ENCODE data around the gene NHSL1. TPM values are rescaled to one million over a fixed set of nuclear protein-coding genes. Genes with fewer than 3 reads are reported as not detected.

NHSL1 gene
- total RNA-seq, 2 donors from 2014 or later = 2.1 to 10.7 TPM

DNA sequence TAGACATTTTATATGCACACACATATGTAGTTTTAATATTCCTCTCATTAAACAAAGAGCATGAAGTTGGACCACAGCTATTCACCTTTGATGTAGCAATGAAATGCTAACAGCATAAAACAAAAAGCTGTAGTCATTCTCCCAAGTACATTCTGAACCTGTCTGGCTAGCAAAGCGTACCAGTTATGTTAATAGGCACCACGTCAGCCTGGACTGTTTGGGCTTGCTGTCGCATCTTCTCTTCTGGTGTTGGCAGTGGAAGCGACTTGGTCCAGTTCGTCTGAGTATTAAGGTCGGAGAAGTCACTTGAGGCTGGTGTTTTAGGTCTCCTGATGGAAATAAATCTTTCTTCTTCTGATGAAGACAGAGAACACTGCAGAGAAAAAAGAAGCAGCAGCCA is 52.5 kb downstream of the NHSL1 start:
- no peaks in the 10 kb centered on the region for H3K4me1 ChIP-seq (replicated peaks)
- H3K4me3 ChIP-seq = no peak overlapping the region
- no peaks in the 10 kb centered on the region for H3K9me3 ChIP-seq
- WGBS = 28% methylated on average over 6 of the region's 6 CpGs
- intact Hi-C loops (cut with DNase I) = no loop called here
- TF ChIP-seq POLR2AphosphoS5 (IDR thresholded peaks at IDR 0.05) (peak; percentile 74), POLR2A (IDR thresholded peaks at IDR 0.05) (no peak)
- DNase-seq (ENCODE audit: low spot score) = peak; percentile 57
- no peaks in the 10 kb centered on the region for H3K27me3 ChIP-seq (replicated peaks; ENCODE audit: insufficient read depth)
- H3K27ac ChIP-seq = no peak overlapping the region
- H3K36me3 ChIP-seq = no peaks in the 10 kb centered on the region

DNA sequence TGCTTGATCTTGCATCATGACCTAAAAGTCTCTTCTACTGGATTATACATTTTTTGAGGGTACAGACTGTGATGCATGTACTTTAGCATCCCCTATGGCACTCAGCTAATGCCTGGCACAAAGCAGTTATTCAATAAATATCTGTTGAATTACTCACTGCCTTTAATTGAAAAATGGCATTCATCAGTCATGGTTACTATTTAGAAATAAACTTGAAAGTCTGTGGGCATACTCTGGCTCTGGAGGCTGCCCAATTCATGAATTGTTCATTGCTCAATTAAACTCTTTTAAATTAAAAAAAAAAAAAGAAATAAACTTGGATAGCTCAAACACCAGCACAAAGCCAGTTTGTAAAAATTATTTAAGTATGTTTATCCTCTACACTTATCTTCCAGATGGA is 55.3 kb downstream of the NHSL1 start:
- TF ChIP-seq POLR2AphosphoS5 (IDR thresholded peaks at IDR 0.05) (no peak), POLR2A (IDR thresholded peaks at IDR 0.05) (no peak)
- TF ChIP-seq, protein P1, sequence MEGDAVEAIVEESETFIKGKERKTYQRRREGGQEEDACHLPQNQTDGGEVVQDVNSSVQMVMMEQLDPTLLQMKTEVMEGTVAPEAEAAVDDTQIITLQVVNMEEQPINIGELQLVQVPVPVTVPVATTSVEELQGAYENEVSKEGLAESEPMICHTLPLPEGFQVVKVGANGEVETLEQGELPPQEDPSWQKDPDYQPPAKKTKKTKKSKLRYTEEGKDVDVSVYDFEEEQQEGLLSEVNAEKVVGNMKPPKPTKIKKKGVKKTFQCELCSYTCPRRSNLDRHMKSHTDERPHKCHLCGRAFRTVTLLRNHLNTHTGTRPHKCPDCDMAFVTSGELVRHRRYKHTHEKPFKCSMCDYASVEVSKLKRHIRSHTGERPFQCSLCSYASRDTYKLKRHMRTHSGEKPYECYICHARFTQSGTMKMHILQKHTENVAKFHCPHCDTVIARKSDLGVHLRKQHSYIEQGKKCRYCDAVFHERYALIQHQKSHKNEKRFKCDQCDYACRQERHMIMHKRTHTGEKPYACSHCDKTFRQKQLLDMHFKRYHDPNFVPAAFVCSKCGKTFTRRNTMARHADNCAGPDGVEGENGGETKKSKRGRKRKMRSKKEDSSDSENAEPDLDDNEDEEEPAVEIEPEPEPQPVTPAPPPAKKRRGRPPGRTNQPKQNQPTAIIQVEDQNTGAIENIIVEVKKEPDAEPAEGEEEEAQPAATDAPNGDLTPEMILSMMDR (IDR thresholded peaks at IDR 0.05) = no peak
- H3K27me3 ChIP-seq (replicated peaks; ENCODE audit: insufficient read depth) = no peaks in the 10 kb centered on the region
- no peak for DNase-seq (ENCODE audit: low spot score)
- no peaks in the 10 kb centered on the region for H3K36me3 ChIP-seq
- no peak overlapping the region for H3K27ac ChIP-seq
- H3K4me3 ChIP-seq = no peak overlapping the region
- no peaks in the 10 kb centered on the region for H3K4me1 ChIP-seq (replicated peaks)
- intact Hi-C loops (cut with DNase I) = no loop called here
- no peaks in the 10 kb centered on the region for H3K9me3 ChIP-seq

DNA sequence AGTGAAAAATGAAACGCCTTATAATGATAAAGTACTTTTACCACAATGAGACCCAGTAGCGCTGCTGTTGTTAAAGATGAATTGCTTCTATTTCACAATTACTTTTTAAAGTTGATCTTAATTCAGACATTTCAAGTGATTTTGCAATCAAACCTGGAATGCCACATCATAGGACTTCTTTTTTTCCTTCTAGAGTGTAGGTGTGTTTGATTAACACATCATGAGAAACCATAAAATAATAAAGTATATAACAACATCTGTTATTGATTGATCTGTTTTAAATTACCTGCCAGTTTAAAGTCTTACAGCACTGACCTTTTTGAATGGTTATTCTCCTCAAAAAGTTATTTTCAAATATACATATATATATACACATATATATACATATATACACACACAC is 56.6 kb downstream of the NHSL1 start:
- H3K4me3 ChIP-seq = no peak overlapping the region
- H3K27ac ChIP-seq = no peak overlapping the region
- no peak for DNase-seq (ENCODE audit: low spot score)
- H3K4me1 ChIP-seq (replicated peaks) = no peaks in the 10 kb centered on the region
- H3K27me3 ChIP-seq (replicated peaks; ENCODE audit: insufficient read depth) = no peaks in the 10 kb centered on the region
- WGBS = 98% methylated on average over 2 of the region's 2 CpGs
- H3K36me3 ChIP-seq = no peaks in the 10 kb centered on the region
- TF ChIP-seq, protein P1 (IDR thresholded peaks at IDR 0.05) = no peak
- intact Hi-C loops (cut with DNase I) = no loop called here
- H3K9me3 ChIP-seq = no peaks in the 10 kb centered on the region

DNA sequence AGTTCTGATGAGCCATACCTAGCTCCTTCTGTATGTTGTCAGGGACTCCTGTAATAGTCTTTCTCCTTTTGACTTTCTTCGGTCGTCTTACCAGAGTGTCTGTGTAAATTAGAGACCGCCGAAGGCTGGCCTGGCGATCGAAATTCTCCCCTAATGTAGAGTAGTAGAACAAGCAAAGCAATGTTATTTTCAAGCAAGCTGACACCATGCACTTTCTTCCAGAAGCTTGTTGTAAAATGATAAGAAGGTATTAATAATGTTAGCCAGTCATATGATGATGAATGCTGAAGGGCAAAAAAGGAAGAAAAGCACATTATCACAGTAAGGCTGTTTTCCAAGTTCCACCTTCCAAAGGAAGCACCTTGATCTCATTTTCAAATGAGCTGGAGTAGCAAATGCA is 57.3 kb downstream of the NHSL1 start:
- Histone ChIP-seq H3K27ac (no peak overlapping the region), H3K4me1 (replicated peaks) (no peaks in the 10 kb centered on the region), H3K27me3 (replicated peaks; ENCODE audit: insufficient read depth) (no peaks in the 10 kb centered on the region), H3K9me3 (no peaks in the 10 kb centered on the region), H3K36me3 (no peaks in the 10 kb centered on the region), H3K4me3 (no peak overlapping the region)
- WGBS = 95% methylated on average over 6 of the region's 6 CpGs
- intact Hi-C loops (cut with DNase I) = no loop called here
- no peak for DNase-seq (ENCODE audit: low spot score)
- no peak for TF ChIP-seq POLR2A (IDR thresholded peaks at IDR 0.05)
- TF ChIP-seq, protein P1 (IDR thresholded peaks at IDR 0.05) = no peak
- no peak for TF ChIP-seq POLR2AphosphoS5 (IDR thresholded peaks at IDR 0.05)

DNA sequence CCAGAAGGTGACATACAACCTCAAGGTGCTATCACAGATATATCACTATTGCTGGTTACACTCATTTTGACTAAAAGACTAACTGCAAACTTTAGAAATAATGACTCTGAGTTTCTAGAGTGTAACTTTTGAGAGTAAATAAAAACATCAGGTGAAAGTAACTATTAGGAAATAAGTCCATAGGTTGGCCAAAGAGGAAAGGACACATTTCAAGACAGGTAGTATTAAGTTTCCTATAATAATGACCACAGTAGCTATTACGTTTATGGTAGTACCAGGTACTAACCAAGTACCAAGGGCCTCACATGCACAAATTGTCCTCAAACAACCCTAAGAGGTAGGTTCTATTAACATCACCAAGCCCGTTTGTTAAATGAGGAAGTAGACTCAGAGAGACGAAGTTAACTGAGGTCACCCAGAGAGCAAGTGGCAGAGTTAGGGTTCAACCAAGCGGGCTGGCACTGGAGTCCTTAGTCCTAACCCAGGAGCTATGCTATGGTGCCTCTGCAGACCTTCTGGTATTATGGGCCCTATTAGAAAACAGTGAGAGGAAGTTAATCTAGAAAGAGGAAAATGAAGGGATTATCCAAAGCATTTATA is 58.4 kb downstream of the NHSL1 start:
- H3K27me3 ChIP-seq (replicated peaks; ENCODE audit: insufficient read depth) = no peaks in the 10 kb centered on the region
- WGBS = 79% methylated on average over 4 of the region's 4 CpGs
- intact Hi-C loops (cut with DNase I) = no loop called here
- DNase-seq (ENCODE audit: low spot score) = no peak
- H3K4me3 ChIP-seq = no peak overlapping the region
- TF ChIP-seq, protein P1 (IDR thresholded peaks at IDR 0.05) = no peak
- no peak for TF ChIP-seq POLR2AphosphoS5 (IDR thresholded peaks at IDR 0.05)
- no peak for TF ChIP-seq POLR2A (IDR thresholded peaks at IDR 0.05)
- no peaks in the 10 kb centered on the region for H3K9me3 ChIP-seq
- no peaks in the 10 kb centered on the region for H3K36me3 ChIP-seq
- no peaks in the 10 kb centered on the region for H3K4me1 ChIP-seq (replicated peaks)
- H3K27ac ChIP-seq = no peak overlapping the region

Measured in prostate gland (tissue), 2 donors.